ENCODE results near the gene IFI16.

DNA sequence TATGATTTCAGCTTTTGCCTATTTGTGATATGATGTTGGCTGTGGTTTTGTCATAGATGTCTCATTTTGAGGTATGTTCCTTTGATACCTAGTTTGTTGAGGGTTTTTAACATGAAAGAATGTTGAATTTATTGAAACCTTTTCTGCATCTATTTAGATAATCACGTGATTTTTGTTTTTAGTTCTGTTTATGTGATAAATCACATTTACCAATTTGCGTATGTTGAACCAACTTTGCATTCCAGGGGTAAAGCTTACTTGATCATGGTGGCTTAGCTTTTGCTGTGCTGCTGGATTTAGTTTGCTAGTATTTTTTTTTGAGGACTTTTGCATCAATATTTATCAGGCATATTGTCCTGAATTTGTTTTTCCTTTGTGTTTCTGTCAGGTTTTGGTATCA lies 26.5 kb upstream of the IFI16 start:
- TF ChIP-seq SIN3A (IDR thresholded peaks at IDR 0.05; ENCODE audit: low read depth, low read length) = no peak
- TF ChIP-seq POLR2A (IDR thresholded peaks at IDR 0.05; ENCODE audit: low read depth, low read length) = no peak
- TF ChIP-seq, protein P1, sequence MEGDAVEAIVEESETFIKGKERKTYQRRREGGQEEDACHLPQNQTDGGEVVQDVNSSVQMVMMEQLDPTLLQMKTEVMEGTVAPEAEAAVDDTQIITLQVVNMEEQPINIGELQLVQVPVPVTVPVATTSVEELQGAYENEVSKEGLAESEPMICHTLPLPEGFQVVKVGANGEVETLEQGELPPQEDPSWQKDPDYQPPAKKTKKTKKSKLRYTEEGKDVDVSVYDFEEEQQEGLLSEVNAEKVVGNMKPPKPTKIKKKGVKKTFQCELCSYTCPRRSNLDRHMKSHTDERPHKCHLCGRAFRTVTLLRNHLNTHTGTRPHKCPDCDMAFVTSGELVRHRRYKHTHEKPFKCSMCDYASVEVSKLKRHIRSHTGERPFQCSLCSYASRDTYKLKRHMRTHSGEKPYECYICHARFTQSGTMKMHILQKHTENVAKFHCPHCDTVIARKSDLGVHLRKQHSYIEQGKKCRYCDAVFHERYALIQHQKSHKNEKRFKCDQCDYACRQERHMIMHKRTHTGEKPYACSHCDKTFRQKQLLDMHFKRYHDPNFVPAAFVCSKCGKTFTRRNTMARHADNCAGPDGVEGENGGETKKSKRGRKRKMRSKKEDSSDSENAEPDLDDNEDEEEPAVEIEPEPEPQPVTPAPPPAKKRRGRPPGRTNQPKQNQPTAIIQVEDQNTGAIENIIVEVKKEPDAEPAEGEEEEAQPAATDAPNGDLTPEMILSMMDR (IDR thresholded peaks at IDR 0.05 in 2 of 3, conservative IDR thresholded peaks at IDR 0.05 in 1 of 3; ENCODE audit: control insufficient read depth in 2 of 3, extremely low read depth in 1 of 3, insufficient read depth in 1 of 3, low read depth in 3 of 3, low read length in 3 of 3) = no peak
- TF ChIP-seq YY1 (IDR thresholded peaks at IDR 0.05; ENCODE audit: low read depth, low read length) = no peak
- no peak for TF ChIP-seq POU2F2 (IDR thresholded peaks at IDR 0.05; ENCODE audit: borderline replicate concordance, low read depth, low read length)
- TF ChIP-seq LARP7 (IDR thresholded peaks at IDR 0.05) = no peak
- no peak for TF ChIP-seq NFYA (IDR thresholded peaks at IDR 0.05; ENCODE audit: borderline replicate concordance, low read depth, low read length)
- TF ChIP-seq SPI1 (IDR thresholded peaks at IDR 0.05; ENCODE audit: borderline replicate concordance, insufficient read depth, low read depth, low read length) = no peak
